K562 (cell line): ENCODE data around the gene TFF1. TPM values are rescaled to one million over a fixed set of nuclear protein-coding genes. Genes with fewer than 3 reads are reported as not detected.

ENCODE experiments used
- ATAC-seq: fragments of 200-7000 bp; cut with Tn5 transposase; 3 replicates; pipeline ENCODE4 v1.9.1; 2020; ENCODE audit warnings: moderate library complexity
- BruUV-seq: library from RNA; stranded (reverse); fragments of 400-500 nt; replicated peaks from 2 replicates; lab custom pipeline; 2021; lab: Mats Ljungman, UMichigan
- CTCF ChIA-PET: fragments of 300-600 bp; formaldehyde crosslinking; extraction: SDS; loops from one replicate; lab custom pipeline; 2021; ENCODE audit warnings: low intra/inter-chr PET ratio; lab: Yijun Ruan, JAX
- POLR2A ChIA-PET: fragments of 300-600, 350-650 bp; sonication (Branson Sonifier 250); formaldehyde crosslinking; extraction: SDS; loops from one replicate; lab custom pipeline; 2021; ENCODE audit warnings: antibody characterized with exemption, inconsistent platforms; lab: Yijun Ruan, JAX
- DNase-seq, 4 experiments: peaks; one replicate each; pipeline versions ENCODE4 v3.0.0 to v3.0.0-alpha.2; 2011 to 2018; ENCODE audit warnings: low spot score in 3 of 4, mixed read lengths in 3 of 4; ENCODE audit errors: extremely low read depth in 1 of 4
- FAIRE-seq: peaks from 2 replicates; lab custom pipeline; 2011; peaks lifted over from hg19 to GRCh38; lab: Jason Lieb, UNC
- H2AFZ ChIP-seq: 2 replicates; pipeline ENCODE4 v1.6.0; 2011; ENCODE audit warnings: low read depth, low read length, control low read depth, inconsistent platforms
- H3K27ac ChIP-seq: fragments of 200-600 bp; 3 replicates; pipeline ENCODE4 v1.8.0; 2011; ENCODE audit warnings: low read depth, mild to moderate bottlenecking, control low read depth, inconsistent platforms, low read length, moderate library complexity, mixed read lengths; ENCODE audit errors: extremely low read depth
- H3K27me3 ChIP-seq, 2 experiments: fragments of 300-600 bp in 1 of 2; 2 replicates in 1 of 2; 3 replicates in 1 of 2; pipeline versions ENCODE4 v1.6.0 to v1.8.0; 2011; ENCODE audit warnings: inconsistent platforms in 2 of 2, low read length in 2 of 2, mild to moderate bottlenecking in 1 of 2, mixed read lengths in 1 of 2, moderate library complexity in 1 of 2; ENCODE audit not compliant: control insufficient read depth in 2 of 2, insufficient read depth in 2 of 2
- H3K36me3 ChIP-seq: fragments of 300-600 bp; 3 replicates; pipeline ENCODE4 v1.8.0; 2011; ENCODE audit warnings: mild to moderate bottlenecking, low read length, inconsistent platforms; ENCODE audit not compliant: control insufficient read depth, insufficient read depth
- H3K4me1 ChIP-seq, 2 experiments: fragments of 200-600 bp in 1 of 2; replicated peaks in 1 of 2; 2 replicates in 1 of 2; 3 replicates in 1 of 2; pipeline versions ENCODE4 v1.5.1 to v1.8.0; 2011; ENCODE audit warnings: inconsistent platforms in 2 of 2, low read length in 2 of 2, mild to moderate bottlenecking in 1 of 2, mixed read lengths in 1 of 2, moderate library complexity in 1 of 2; ENCODE audit not compliant: control insufficient read depth in 2 of 2, insufficient read depth in 2 of 2
- H3K4me2 ChIP-seq: 2 replicates; pipeline ENCODE4 v1.6.1; 2011; ENCODE audit warnings: low read length, control low read depth, inconsistent platforms, mixed read lengths; ENCODE audit not compliant: insufficient read depth
- H3K4me3 ChIP-seq: fragments of 200-600 bp; sonication (generic), shearing (Covaris generic); 2 replicates; pipeline ENCODE4 v1.5.1; 2016; ENCODE audit warnings: control low read depth, inconsistent platforms
- H3K79me2 ChIP-seq: fragments of 200-600 bp; 3 replicates; pipeline ENCODE4 v1.8.0; 2011; ENCODE audit warnings: low read length, inconsistent platforms; ENCODE audit not compliant: control insufficient read depth, insufficient read depth
- H3K9ac ChIP-seq, 2 experiments: 2 replicates each; pipeline versions ENCODE4 v1.6.0 to v1.6.1; 2011; ENCODE audit warnings: low read depth in 2 of 2, low read length in 2 of 2, control low read depth in 1 of 2, inconsistent platforms in 1 of 2, mild to moderate bottlenecking in 1 of 2, mixed read lengths in 1 of 2; ENCODE audit not compliant: insufficient read depth in 1 of 2
- H3K9me1 ChIP-seq: one replicate; pipeline ENCODE4 v1.6.0; 2011; ENCODE audit warnings: inconsistent platforms, mild to moderate bottlenecking, low read length, moderate library complexity; ENCODE audit not compliant: control insufficient read depth, insufficient read depth
- H3K9me3 ChIP-seq: replicated peaks from 2 replicates; pipeline ENCODE4 v1.5.1; 2011; ENCODE audit warnings: low read depth, low read length, inconsistent platforms; ENCODE audit not compliant: control insufficient read depth, insufficient read depth
- H4K20me1 ChIP-seq: replicated peaks from 2 replicates; pipeline ENCODE4 v1.6.1; 2011; ENCODE audit warnings: low read length, inconsistent platforms, mixed read lengths; ENCODE audit not compliant: control insufficient read depth, insufficient read depth
- BRF1 ChIP-seq: IDR thresholded peaks from 3 replicates; pipeline ENCODE4 v1.6.1; 2011; ENCODE audit warnings: borderline replicate concordance, mild to moderate bottlenecking; ENCODE audit not compliant: insufficient read length; ENCODE audit errors: extremely low read depth
- MCM5 ChIP-seq: fragments of 450-650 bp; IDR thresholded peaks from 2 replicates; pipeline ENCODE4 v1.6.1; 2016; ENCODE audit warnings: low read depth
- NFIX ChIP-seq: fragments of 250-450 bp; sonication (Bioruptor Pico); IDR thresholded peaks from 2 replicates; pipeline ENCODE4 v1.4.0; 2020; ENCODE audit warnings: low read depth, mild to moderate bottlenecking, moderate library complexity
- TEAD2 ChIP-seq: fragments of 450-650 bp; IDR thresholded peaks from 2 replicates; pipeline ENCODE4 v1.6.1; 2016; ENCODE audit warnings: missing genetic modification characterization, control low read depth, missing compliant biosample characterization
- XRCC3 ChIP-seq: fragments of 450-650 bp; IDR thresholded peaks from 2 replicates; pipeline ENCODE4 v1.6.1; 2017; ENCODE audit warnings: mild to moderate bottlenecking, moderate library complexity
- ZEB2 ChIP-seq: fragments of 450-650 bp; IDR thresholded peaks from 2 replicates; pipeline ENCODE4 v1.6.1; 2016
- ZNF324 ChIP-seq: fragments of 250-450 bp; sonication (Bioruptor Pico); IDR thresholded peaks from 2 replicates; pipeline ENCODE4 v1.4.0; 2020; ENCODE audit warnings: mild to moderate bottlenecking
- ZNF77 ChIP-seq: fragments of 250-450 bp; sonication (Bioruptor Pico); IDR thresholded peaks from 2 replicates; pipeline ENCODE4 v1.5.0; 2020
- WGBS: fragments of 100-300 bp; shearing (Covaris generic); methylation state at CpG from one replicate; pipeline ENCODE4 v1.1.6; 2016; ENCODE audit warnings: low coverage, mixed read lengths; ENCODE audit not compliant: insufficient coverage; ENCODE audit errors: missing lambda C conversion rate; 5-methylcytosine and 5-hydroxymethylcytosine counted together
- in situ Hi-C: fragments of 300-500 bp; cut with MboI; formaldehyde crosslinking; loops from 4 replicates; pipeline ENCODE4 v1.15.0; 2018; ENCODE audit warnings: inconsistent platforms, mixed read lengths
- intact Hi-C: fragments of 100-400 bp; cut with micrococcal nuclease; formaldehyde crosslinking; loops from 2 replicates; pipeline ENCODE4 v1.14.2; 2022
- polyA plus RNA-seq, 8 experiments: library from polyadenylated mRNA; depleted of rRNA in 4 of 8; stranded (reverse) in 5 of 8; unstranded in 3 of 8; fragments of >200 nt; fragmentation: Nextera tagmentation in 2 of 8; fragmentation: Illumina TruSeq in 1 of 8; extraction: Ambion mirVana in 2 of 8; extraction: Trizol in 1 of 8; gene quantifications; 2 replicates each; pipeline versions ENCODE4 v1.2.1 to v1.2.3, GENCODE V29; 2011 to 2014; ENCODE audit warnings: inconsistent platforms in 1 of 8, missing spikeins in 1 of 8
- total RNA-seq, 7 experiments: library from RNA; depleted of rRNA in 6 of 7; stranded (reverse); fragments of >200 nt in 6 of 7; fragmentation: Illumina TruSeq in 2 of 7; extraction: Trizol in 2 of 7; gene quantifications; 2 replicates each; pipeline versions ENCODE4 v1.2.1 to v1.2.3, GENCODE V29; 2011 to 2021; ENCODE audit warnings: low replicate concordance in 1 of 7
- TF ChIP-seq, protein P1 (sequence below), 2 experiments: fragments of 450-650 bp in 1 of 2; IDR thresholded peaks; 2 replicates each; pipeline ENCODE4 v1.6.1; 2011 to 2017; ENCODE audit warnings: low read depth in 2 of 2, antibody characterized with exemption in 1 of 2, borderline replicate concordance in 1 of 2, low read length in 1 of 2, mild to moderate bottlenecking in 1 of 2, mixed read lengths in 1 of 2; ENCODE audit not compliant: control insufficient read depth in 1 of 2
- TF ChIP-seq, protein P2 (sequence below): fragments of 450-650 bp; conservative IDR thresholded peaks from 2 replicates; pipeline ENCODE4 v1.6.1; 2016; ENCODE audit warnings: missing genetic modification characterization, low read depth, mild to moderate bottlenecking, missing compliant biosample characterization, moderate library complexity
- TF ChIP-seq, protein P3 (sequence below): fragments of 250-450 bp; sonication (Bioruptor Pico); IDR thresholded peaks from 2 replicates; pipeline ENCODE4 v1.4.0; 2020; ENCODE audit warnings: mild to moderate bottlenecking
- TF ChIP-seq, protein P4 (sequence below), 2 experiments: fragments of 450-650 bp in 1 of 2; sonication (generic) in 1 of 2; formaldehyde crosslinking; conservative IDR thresholded peaks; 2 replicates each; pipeline versions ENCODE4 v1.4.0 to v1.8.1; 2020 to 2022; ENCODE audit warnings: mild to moderate bottlenecking in 1 of 2, missing genetic modification reagents in 1 of 2

The TFF1 gene
- total and polyA plus RNA-seq, 9 of the 15 experiments (the other 6 are each of a cell fraction or from before 2014, with no cell fraction given): 0.31 TPM; not detected in 8

DNA sequence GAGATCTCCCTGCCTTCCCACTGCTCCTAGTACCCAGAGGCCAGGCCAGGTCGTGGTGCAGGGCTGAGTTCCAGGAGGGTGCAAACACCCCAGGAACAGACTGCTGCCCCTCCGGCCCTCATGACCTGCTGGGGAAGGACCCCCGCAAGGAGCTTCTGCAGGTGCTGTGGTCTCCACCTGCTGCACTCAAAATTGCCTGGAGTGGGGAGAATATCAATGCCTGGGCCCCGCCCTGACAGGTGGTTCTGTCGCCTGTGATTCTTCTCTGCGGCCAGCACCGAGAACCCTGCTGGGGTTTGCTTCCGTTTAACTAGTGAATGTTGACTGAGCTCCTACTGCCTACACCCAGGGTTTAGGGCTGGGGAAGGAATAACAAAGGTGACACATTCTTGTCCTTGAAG lies 49.0 kb downstream of the TFF1 start:
- intact Hi-C loops: no loop called here
- ATAC-seq: no peak
- DNase-seq: no peak
- Histone ChIP-seq H2AFZ (no peak overlapping the region), H3K4me2 (no peak overlapping the region), H3K27me3 (peaks cover 53 to 86% of the 10 kb centered on the region in 2 experiments), H4K20me1 (0 out of 2 replicates have a peak, but pooled peaks cover 12% of the 10 kb centered on the region), H3K4me3 (no peak overlapping the region), H3K27ac (no peak overlapping the region), H3K9me1 (no peaks in the 10 kb centered on the region), H3K4me1 (no peaks in the 10 kb centered on the region), H3K79me2 (no peaks in the 10 kb centered on the region), H3K9me3 (no peaks in the 10 kb centered on the region), H3K36me3 (no peaks in the 10 kb centered on the region), H3K9ac (no peak overlapping the region)
- no TSS peak for BruUV-seq
- no peak for FAIRE-seq
- 2% methylated on average over 8 of the region's 8 CpGs for WGBS
- POLR2A ChIA-PET: interaction anchor here (0.7 kb wide), 1 partner anchor 60 kb away, joined by 3 read pairs; no protein-coding TSS in a partner anchor
- CTCF ChIA-PET: no interaction called here
- in situ Hi-C loops: loop anchor here (10.0 kb wide), 1 partner anchor 127 kb away; no protein-coding TSS in a partner anchor
- TF ChIP-seq BRF1: no peak
- TF ChIP-seq, protein P1, sequence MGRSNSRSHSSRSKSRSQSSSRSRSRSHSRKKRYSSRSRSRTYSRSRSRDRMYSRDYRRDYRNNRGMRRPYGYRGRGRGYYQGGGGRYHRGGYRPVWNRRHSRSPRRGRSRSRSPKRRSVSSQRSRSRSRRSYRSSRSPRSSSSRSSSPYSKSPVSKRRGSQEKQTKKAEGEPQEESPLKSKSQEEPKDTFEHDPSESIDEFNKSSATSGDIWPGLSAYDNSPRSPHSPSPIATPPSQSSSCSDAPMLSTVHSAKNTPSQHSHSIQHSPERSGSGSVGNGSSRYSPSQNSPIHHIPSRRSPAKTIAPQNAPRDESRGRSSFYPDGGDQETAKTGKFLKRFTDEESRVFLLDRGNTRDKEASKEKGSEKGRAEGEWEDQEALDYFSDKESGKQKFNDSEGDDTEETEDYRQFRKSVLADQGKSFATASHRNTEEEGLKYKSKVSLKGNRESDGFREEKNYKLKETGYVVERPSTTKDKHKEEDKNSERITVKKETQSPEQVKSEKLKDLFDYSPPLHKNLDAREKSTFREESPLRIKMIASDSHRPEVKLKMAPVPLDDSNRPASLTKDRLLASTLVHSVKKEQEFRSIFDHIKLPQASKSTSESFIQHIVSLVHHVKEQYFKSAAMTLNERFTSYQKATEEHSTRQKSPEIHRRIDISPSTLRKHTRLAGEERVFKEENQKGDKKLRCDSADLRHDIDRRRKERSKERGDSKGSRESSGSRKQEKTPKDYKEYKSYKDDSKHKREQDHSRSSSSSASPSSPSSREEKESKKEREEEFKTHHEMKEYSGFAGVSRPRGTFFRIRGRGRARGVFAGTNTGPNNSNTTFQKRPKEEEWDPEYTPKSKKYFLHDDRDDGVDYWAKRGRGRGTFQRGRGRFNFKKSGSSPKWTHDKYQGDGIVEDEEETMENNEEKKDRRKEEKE (IDR thresholded peaks at IDR 0.05; ENCODE audit: borderline replicate concordance in 1 of 2, control insufficient read depth in 1 of 2, low read depth in 2 of 2, low read length in 1 of 2): no peak
- TF ChIP-seq, protein P2, sequence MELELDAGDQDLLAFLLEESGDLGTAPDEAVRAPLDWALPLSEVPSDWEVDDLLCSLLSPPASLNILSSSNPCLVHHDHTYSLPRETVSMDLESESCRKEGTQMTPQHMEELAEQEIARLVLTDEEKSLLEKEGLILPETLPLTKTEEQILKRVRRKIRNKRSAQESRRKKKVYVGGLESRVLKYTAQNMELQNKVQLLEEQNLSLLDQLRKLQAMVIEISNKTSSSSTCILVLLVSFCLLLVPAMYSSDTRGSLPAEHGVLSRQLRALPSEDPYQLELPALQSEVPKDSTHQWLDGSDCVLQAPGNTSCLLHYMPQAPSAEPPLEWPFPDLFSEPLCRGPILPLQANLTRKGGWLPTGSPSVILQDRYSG (tag): no peak
- TF ChIP-seq NFIX: no peak
- no peak for TF ChIP-seq ZNF324 (CRISPR knock-in tag)
- TF ChIP-seq MCM5: no peak
- TF ChIP-seq, protein P3, sequence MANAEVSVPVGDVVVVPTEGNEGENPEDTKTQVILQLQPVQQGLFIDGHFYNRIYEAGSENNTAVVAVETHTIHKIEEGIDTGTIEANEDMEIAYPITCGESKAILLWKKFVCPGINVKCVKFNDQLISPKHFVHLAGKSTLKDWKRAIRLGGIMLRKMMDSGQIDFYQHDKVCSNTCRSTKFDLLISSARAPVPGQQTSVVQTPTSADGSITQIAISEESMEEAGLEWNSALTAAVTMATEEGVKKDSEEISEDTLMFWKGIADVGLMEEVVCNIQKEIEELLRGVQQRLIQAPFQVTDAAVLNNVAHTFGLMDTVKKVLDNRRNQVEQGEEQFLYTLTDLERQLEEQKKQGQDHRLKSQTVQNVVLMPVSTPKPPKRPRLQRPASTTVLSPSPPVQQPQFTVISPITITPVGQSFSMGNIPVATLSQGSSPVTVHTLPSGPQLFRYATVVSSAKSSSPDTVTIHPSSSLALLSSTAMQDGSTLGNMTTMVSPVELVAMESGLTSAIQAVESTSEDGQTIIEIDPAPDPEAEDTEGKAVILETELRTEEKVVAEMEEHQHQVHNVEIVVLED (CRISPR knock-in tag): no peak
- TF ChIP-seq, protein P4, sequence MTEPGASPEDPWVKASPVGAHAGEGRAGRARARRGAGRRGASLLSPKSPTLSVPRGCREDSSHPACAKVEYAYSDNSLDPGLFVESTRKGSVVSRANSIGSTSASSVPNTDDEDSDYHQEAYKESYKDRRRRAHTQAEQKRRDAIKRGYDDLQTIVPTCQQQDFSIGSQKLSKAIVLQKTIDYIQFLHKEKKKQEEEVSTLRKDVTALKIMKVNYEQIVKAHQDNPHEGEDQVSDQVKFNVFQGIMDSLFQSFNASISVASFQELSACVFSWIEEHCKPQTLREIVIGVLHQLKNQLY (CRISPR knock-in tag; conservative IDR thresholded peaks at IDR 0.05): no peak
- no peak for TF ChIP-seq ZNF77 (CRISPR knock-in tag)
- TF ChIP-seq XRCC3: no peak
- TF ChIP-seq TEAD2: no peak
- no peak for TF ChIP-seq ZEB2
